HEK293 (cell line): ENCODE results near the gene RNU11.
A peak's percentile ranks its signal among the peaks of the same experiment; 100 is the strongest.

ENCODE experiments used
- AEBP2 ChIP-seq: fragments of 450-650 bp; formaldehyde crosslinking; IDR thresholded peaks from 2 replicates; pipeline ENCODE4 v1.5.1; 2016; ENCODE audit warnings: missing biosample characterization, missing genetic modification characterization, borderline replicate concordance
- HOXD13 ChIP-seq: sonication (generic); formaldehyde crosslinking; IDR thresholded peaks from 2 replicates; pipeline ENCODE4 v1.8.0; 2022; ENCODE audit warnings: missing genetic modification reagents, borderline replicate concordance
- IKZF3 ChIP-seq: fragments of 450-650 bp; IDR thresholded peaks from 2 replicates; pipeline ENCODE4 v1.5.0; 2018; ENCODE audit warnings: missing biosample characterization, mild to moderate bottlenecking, missing genetic modification characterization, moderate library complexity
- PRDM1 ChIP-seq: fragments of 450-650 bp; formaldehyde crosslinking; IDR thresholded peaks from 2 replicates; pipeline ENCODE4; 2016; ENCODE audit warnings: missing biosample characterization, missing genetic modification characterization
- PRDM4 ChIP-seq: fragments of 450-650 bp; formaldehyde crosslinking; IDR thresholded peaks from 2 replicates; pipeline ENCODE4 v1.5.1; 2017; ENCODE audit warnings: missing biosample characterization, missing genetic modification characterization
- REPIN1 ChIP-seq: fragments of 450-650 bp; formaldehyde crosslinking; IDR thresholded peaks from 2 replicates; pipeline ENCODE4 v1.5.1; 2017; ENCODE audit warnings: missing biosample characterization, missing genetic modification characterization, low read depth
- SP7 ChIP-seq: fragments of 450-650 bp; formaldehyde crosslinking; IDR thresholded peaks from 2 replicates; pipeline ENCODE4 v1.5.1; 2016; ENCODE audit warnings: missing biosample characterization, missing genetic modification characterization
- WT1 ChIP-seq: fragments of 450-650 bp; formaldehyde crosslinking; IDR thresholded peaks from 2 replicates; pipeline ENCODE4 v1.5.1; 2016; ENCODE audit warnings: missing biosample characterization, missing genetic modification characterization
- YY1 ChIP-seq: fragments of 450-650 bp; formaldehyde crosslinking; IDR thresholded peaks from 2 replicates; pipeline ENCODE4 v1.5.1; 2018; ENCODE audit warnings: missing biosample characterization, missing genetic modification characterization
- ZBTB17 ChIP-seq: fragments of 450-650 bp; formaldehyde crosslinking; IDR thresholded peaks from 2 replicates; pipeline ENCODE4 v1.5.1; 2016; ENCODE audit warnings: missing biosample characterization, missing genetic modification characterization
- ZIC2 ChIP-seq: fragments of 450-650 bp; formaldehyde crosslinking; IDR thresholded peaks from 2 replicates; pipeline ENCODE4 v1.5.1; 2016; ENCODE audit warnings: missing biosample characterization, missing genetic modification characterization
- ZNF132 ChIP-seq: fragments of 450-650 bp; formaldehyde crosslinking; IDR thresholded peaks from 2 replicates; pipeline ENCODE4 v1.5.1; 2017; ENCODE audit warnings: missing biosample characterization, missing genetic modification characterization, borderline replicate concordance
- ZNF341 ChIP-seq: fragments of 450-650 bp; formaldehyde crosslinking; IDR thresholded peaks from 2 replicates; pipeline ENCODE4; 2016; ENCODE audit warnings: low read depth, missing biosample characterization, missing genetic modification characterization
- ZNF423 ChIP-seq: fragments of 450-650 bp; formaldehyde crosslinking; IDR thresholded peaks from 2 replicates; pipeline ENCODE4 v1.5.1; 2016; ENCODE audit warnings: missing biosample characterization, missing genetic modification characterization
- ZNF433 ChIP-seq: fragments of 450-650 bp; formaldehyde crosslinking; IDR thresholded peaks from 2 replicates; pipeline ENCODE4 v1.5.1; 2016; ENCODE audit warnings: missing biosample characterization, missing genetic modification characterization, low read depth
- ZNF561 ChIP-seq: fragments of 450-650 bp; IDR thresholded peaks from 2 replicates; pipeline ENCODE4 v1.5.1; 2018; ENCODE audit warnings: missing biosample characterization, missing genetic modification characterization, borderline replicate concordance
- ZNF610 ChIP-seq: fragments of 450-650 bp; formaldehyde crosslinking; IDR thresholded peaks from 2 replicates; pipeline ENCODE4 v1.5.1; 2016; ENCODE audit warnings: missing biosample characterization, missing genetic modification characterization, borderline replicate concordance
- ZNF629 ChIP-seq: fragments of 450-650 bp; formaldehyde crosslinking; IDR thresholded peaks from 2 replicates; pipeline ENCODE4 v1.5.1; 2017; ENCODE audit warnings: missing biosample characterization, missing genetic modification characterization
- ZNF639 ChIP-seq: fragments of 450-650 bp; formaldehyde crosslinking; IDR thresholded peaks from 2 replicates; pipeline ENCODE4 v1.5.1; 2016; ENCODE audit warnings: missing biosample characterization, missing genetic modification characterization
- ZNF658 ChIP-seq: fragments of 450-650 bp; formaldehyde crosslinking; IDR thresholded peaks from 2 replicates; pipeline ENCODE4; 2016; ENCODE audit warnings: missing biosample characterization, missing genetic modification characterization
- ZSCAN4 ChIP-seq: fragments of 450-650 bp; formaldehyde crosslinking; IDR thresholded peaks from 2 replicates; pipeline ENCODE4 v1.5.1; 2017; ENCODE audit warnings: missing biosample characterization, missing genetic modification characterization

Gene RNU11

GRCh38 chr1:28642847-28643635, 5.4 kb upstream of the RNU11 start, which contains the start of gene TAF12 (continued):
- TF ChIP-seq ZNF639 (tag by site-specific recombination): peak; percentile 63; the same call in 1 of the 2 replicates
- peak; percentile 90 for TF ChIP-seq ZNF341 (tag by site-specific recombination)
- peak; percentile 88 for TF ChIP-seq ZNF629
- no peak for TF ChIP-seq AEBP2 (tag by site-specific recombination)
- TF ChIP-seq ZNF132: no peak
- no peak for TF ChIP-seq ZNF658
- 0 out of 2 replicates have a peak, but pooled peaks have one; percentile 2 for TF ChIP-seq PRDM1 (tag by site-specific recombination)
- peak; percentile 85 for TF ChIP-seq SP7
- 0 out of 2 replicates have a peak, but pooled peaks have one; percentile 36 for TF ChIP-seq ZIC2 (tag by site-specific recombination)
- TF ChIP-seq WT1 (tag by site-specific recombination): peak; percentile 51
- 0 out of 2 replicates have a peak, but pooled peaks have one; percentile 32 for TF ChIP-seq ZSCAN4 (tag by site-specific recombination)
- 0 out of 2 replicates have a peak, but pooled peaks have one; percentile 30 for TF ChIP-seq ZNF423 (tag by site-specific recombination)
- peak; percentile 74; the same call in 1 of the 2 replicates for TF ChIP-seq REPIN1 (tag by site-specific recombination)
- no peak for TF ChIP-seq ZNF433
- no peak for TF ChIP-seq PRDM4 (tag by site-specific recombination)
- TF ChIP-seq YY1 (tag by site-specific recombination): peak; percentile 66; the same call in 1 of the 2 replicates
- TF ChIP-seq IKZF3: peak; percentile 49; the same call in 1 of the 2 replicates
- peak; percentile 92 for TF ChIP-seq ZBTB17 (tag by site-specific recombination)
- TF ChIP-seq ZNF561 (tag by site-specific recombination): peak; percentile 78; the same call in 1 of the 2 replicates
- peak; percentile 69; the same call in 1 of the 2 replicates for TF ChIP-seq ZNF610 (tag by site-specific recombination)
- TF ChIP-seq HOXD13 (CRISPR knock-in tag): no peak
